DOHH2 (cell line): ENCODE measurements around the gene SERTAD2.

Experiments
- H3F3A ChIP-seq: fragments of 200-600 bp; sonication (generic), shearing (Covaris generic); 2 replicates; pipeline ENCODE4 v1.6.0; 2016; ENCODE audit warnings: antibody characterized with exemption, mild to moderate bottlenecking; ENCODE audit not compliant: control insufficient read depth, insufficient read depth
- H3K27ac ChIP-seq: fragments of 200-600 bp; sonication (generic); 2 replicates; pipeline ENCODE4 v1.5.1; 2014; ENCODE audit warnings: low read depth, mild to moderate bottlenecking, low read length, moderate library complexity
- H3K27me3 ChIP-seq: fragments of 200-600 bp; sonication (generic); 2 replicates; pipeline ENCODE4 v1.6.1; 2014; ENCODE audit warnings: mild to moderate bottlenecking, low read length, mixed read lengths; ENCODE audit not compliant: control insufficient read depth
- H3K36me3 ChIP-seq: fragments of 200-600 bp; sonication (generic); 2 replicates; pipeline ENCODE4 v1.6.1; 2014; ENCODE audit warnings: mild to moderate bottlenecking, low read length, moderate library complexity, mixed read lengths; ENCODE audit not compliant: control insufficient read depth
- H3K4me1 ChIP-seq: fragments of 200-600 bp; sonication (generic); 2 replicates; pipeline ENCODE4 v1.6.1; 2014; ENCODE audit warnings: mild to moderate bottlenecking, low read length, mixed read lengths; ENCODE audit not compliant: control insufficient read depth
- H3K4me2 ChIP-seq: fragments of 200-600 bp; sonication (generic); 2 replicates; pipeline ENCODE4 v1.6.0; 2014; ENCODE audit warnings: mild to moderate bottlenecking, low read length, moderate library complexity
- H3K4me3 ChIP-seq: fragments of 200-600 bp; sonication (generic); 2 replicates; pipeline ENCODE4 v1.5.1; 2014; ENCODE audit warnings: mild to moderate bottlenecking, low read length, mixed read lengths
- H3K79me2 ChIP-seq: fragments of 200-600 bp; sonication (generic); 2 replicates; pipeline ENCODE4 v1.6.1; 2014; ENCODE audit warnings: mild to moderate bottlenecking, low read length, mixed read lengths; ENCODE audit not compliant: control insufficient read depth
- H3K9me2 ChIP-seq: fragments of 200-600 bp; sonication (generic); replicated peaks from 2 replicates; pipeline ENCODE4 v1.6.1; 2014; ENCODE audit warnings: mild to moderate bottlenecking, low read length, mixed read lengths; ENCODE audit not compliant: control insufficient read depth
- H3K9me3 ChIP-seq: fragments of 200-600 bp; sonication (generic); 2 replicates; pipeline ENCODE4 v1.6.1; 2014; ENCODE audit warnings: antibody characterized with exemption, low read length, mixed read lengths; ENCODE audit not compliant: control insufficient read depth, insufficient read depth
- H4K20me1 ChIP-seq: fragments of 200-600 bp; sonication (generic); 2 replicates; pipeline ENCODE4 v1.6.0; 2014; ENCODE audit warnings: low read depth, mild to moderate bottlenecking, antibody characterized with exemption, low read length, moderate library complexity; ENCODE audit not compliant: control insufficient read depth, insufficient read depth
- CTCF ChIP-seq: fragments of 200-600 bp; sonication (generic); IDR thresholded peaks from one replicate; pipeline ENCODE4 v1.5.1; 2014; ENCODE audit warnings: antibody characterized with exemption, mild to moderate bottlenecking, low read depth, low read length; ENCODE audit not compliant: poor library complexity, severe bottlenecking
- EZH2phosphoT487 ChIP-seq: fragments of 200-600 bp; sonication (generic); IDR thresholded peaks from 2 replicates; pipeline ENCODE4 v1.6.1; 2017; ENCODE audit warnings: borderline replicate concordance, mild to moderate bottlenecking, antibody characterized with exemption, low read length, moderate library complexity, mixed read lengths

Gene SERTAD2

GRCh38 chr2:64613276-64613675 is 40.4 kb downstream of the SERTAD2 start:
- TF ChIP-seq EZH2phosphoT487 (no peak), CTCF (no peak)
- Histone ChIP-seq H3K4me3 (no peak overlapping the region), H3K4me1 (peaks cover 12% of the 10 kb centered on the region), H3F3A (no peaks in the 10 kb centered on the region), H3K79me2 (no peaks in the 10 kb centered on the region), H3K27me3 (peaks cover 6% of the 10 kb centered on the region), H3K27ac (no peak overlapping the region), H3K36me3 (no peaks in the 10 kb centered on the region), H3K4me2 (no peak overlapping the region), H4K20me1 (no peaks in the 10 kb centered on the region), H3K9me3 (no peaks in the 10 kb centered on the region), H3K9me2 (no peaks in the 10 kb centered on the region)

- no peak overlapping the region for H3K4me2 ChIP-seq
These were observed 41.0 kb downstream of the SERTAD2 start for GRCh38 chr2:64612575-64613195.

GRCh38 chr2:64610316-64610855 is 43.3 kb downstream of the SERTAD2 start:
- H3K4me3 ChIP-seq = no peak overlapping the region
- H3K4me1 ChIP-seq = peaks cover 27% of the 10 kb centered on the region
- no peak overlapping the region for H3K27ac ChIP-seq
- TF ChIP-seq EZH2phosphoT487 (no peak), CTCF (no peak)
- no peaks in the 10 kb centered on the region for H3K9me3 ChIP-seq
- H3K4me2 ChIP-seq = no peak overlapping the region; the same call in 1 of the 2 replicates
- H3K36me3 ChIP-seq = no peaks in the 10 kb centered on the region
- H4K20me1 ChIP-seq = no peaks in the 10 kb centered on the region
- peaks cover 6% of the 10 kb centered on the region for H3K27me3 ChIP-seq
- H3K79me2 ChIP-seq = no peaks in the 10 kb centered on the region
- H3F3A ChIP-seq = no peaks in the 10 kb centered on the region
- no peaks in the 10 kb centered on the region for H3K9me2 ChIP-seq

More at GRCh38 chr2:64612575-64613195, 41.0 kb downstream of the SERTAD2 start:
- Histone ChIP-seq H3F3A (no peaks in the 10 kb centered on the region), H3K9me2 (no peaks in the 10 kb centered on the region), H3K36me3 (no peaks in the 10 kb centered on the region), H3K9me3 (no peaks in the 10 kb centered on the region), H3K4me1 (peaks cover 14% of the 10 kb centered on the region), H3K27ac (no peak overlapping the region), H3K27me3 (peaks cover 6% of the 10 kb centered on the region), H3K4me3 (no peak overlapping the region), H3K79me2 (no peaks in the 10 kb centered on the region), H4K20me1 (no peaks in the 10 kb centered on the region)
- TF ChIP-seq CTCF = no peak
- TF ChIP-seq EZH2phosphoT487 = no peak
